ENCODE measurements around the gene TBC1D21.

DNA sequence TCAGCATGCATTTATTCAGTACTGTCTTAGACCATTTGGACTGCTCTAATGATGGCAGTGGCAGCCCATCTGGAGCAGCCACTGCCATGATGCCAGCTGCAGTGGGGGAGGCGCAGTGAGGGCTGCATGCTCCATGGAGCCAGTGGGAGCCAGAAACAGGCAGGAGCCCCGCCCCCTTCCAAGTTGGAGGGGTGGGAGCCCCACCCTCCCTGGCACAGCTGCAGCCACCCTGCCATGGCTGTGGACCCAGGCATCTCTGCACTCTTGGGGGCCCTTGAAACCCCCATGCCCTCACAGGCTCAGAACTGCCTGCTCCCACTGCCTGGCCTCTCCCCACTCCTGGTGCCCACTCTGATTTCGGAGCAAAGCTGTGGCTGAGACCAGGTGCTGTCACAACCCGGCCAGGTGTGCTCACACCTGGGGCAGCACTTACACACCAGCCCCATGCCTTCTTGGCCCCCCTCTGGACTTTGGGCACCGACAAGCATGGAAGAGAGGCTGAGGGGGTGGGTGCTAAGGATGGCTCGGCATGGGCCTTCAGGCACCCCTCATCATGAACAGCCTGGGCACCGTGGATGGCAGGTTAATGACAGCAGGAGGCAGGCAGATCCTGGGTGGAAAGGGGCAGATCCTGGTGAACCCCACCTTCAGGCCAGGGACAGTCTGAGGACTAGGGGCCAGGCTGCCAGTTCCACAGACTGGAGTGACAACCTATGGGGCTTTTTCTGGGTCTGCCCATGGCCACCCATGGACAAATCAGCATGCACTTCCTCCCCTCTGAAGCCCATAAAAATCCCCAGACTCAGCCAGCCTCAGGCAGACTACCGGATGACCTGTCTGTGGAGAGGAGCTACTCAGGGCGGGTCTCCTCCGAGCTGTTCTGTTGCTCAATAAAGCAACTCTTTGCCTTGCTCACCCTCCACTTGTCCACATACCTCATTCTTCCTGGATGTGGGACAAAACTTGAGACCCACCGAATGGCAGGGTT lies 18.3 kb downstream of the TBC1D21 start:
- TF ChIP-seq, protein P1, sequence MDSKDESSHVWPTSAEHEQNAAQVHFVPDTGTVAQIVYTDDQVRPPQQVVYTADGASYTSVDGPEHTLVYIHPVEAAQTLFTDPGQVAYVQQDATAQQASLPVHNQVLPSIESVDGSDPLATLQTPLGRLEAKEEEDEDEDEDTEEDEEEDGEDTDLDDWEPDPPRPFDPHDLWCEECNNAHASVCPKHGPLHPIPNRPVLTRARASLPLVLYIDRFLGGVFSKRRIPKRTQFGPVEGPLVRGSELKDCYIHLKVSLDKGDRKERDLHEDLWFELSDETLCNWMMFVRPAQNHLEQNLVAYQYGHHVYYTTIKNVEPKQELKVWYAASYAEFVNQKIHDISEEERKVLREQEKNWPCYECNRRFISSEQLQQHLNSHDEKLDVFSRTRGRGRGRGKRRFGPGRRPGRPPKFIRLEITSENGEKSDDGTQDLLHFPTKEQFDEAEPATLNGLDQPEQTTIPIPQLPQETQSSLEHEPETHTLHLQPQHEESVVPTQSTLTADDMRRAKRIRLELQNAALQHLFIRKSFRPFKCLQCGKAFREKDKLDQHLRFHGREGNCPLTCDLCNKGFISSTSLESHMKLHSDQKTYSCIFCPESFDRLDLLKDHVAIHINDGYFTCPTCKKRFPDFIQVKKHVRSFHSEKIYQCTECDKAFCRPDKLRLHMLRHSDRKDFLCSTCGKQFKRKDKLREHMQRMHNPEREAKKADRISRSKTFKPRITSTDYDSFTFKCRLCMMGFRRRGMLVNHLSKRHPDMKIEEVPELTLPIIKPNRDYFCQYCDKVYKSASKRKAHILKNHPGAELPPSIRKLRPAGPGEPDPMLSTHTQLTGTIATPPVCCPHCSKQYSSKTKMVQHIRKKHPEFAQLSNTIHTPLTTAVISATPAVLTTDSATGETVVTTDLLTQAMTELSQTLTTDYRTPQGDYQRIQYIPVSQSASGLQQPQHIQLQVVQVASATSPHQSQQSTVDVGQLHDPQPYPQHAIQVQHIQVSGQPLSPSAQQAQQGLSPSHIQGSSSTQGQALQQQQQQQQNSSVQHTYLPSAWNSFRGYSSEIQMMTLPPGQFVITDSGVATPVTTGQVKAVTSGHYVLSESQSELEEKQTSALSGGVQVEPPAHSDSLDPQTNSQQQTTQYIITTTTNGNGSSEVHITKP (tag by site-specific recombination; IDR thresholded peaks at IDR 0.05) = no peak
- TF ChIP-seq, protein P2, sequence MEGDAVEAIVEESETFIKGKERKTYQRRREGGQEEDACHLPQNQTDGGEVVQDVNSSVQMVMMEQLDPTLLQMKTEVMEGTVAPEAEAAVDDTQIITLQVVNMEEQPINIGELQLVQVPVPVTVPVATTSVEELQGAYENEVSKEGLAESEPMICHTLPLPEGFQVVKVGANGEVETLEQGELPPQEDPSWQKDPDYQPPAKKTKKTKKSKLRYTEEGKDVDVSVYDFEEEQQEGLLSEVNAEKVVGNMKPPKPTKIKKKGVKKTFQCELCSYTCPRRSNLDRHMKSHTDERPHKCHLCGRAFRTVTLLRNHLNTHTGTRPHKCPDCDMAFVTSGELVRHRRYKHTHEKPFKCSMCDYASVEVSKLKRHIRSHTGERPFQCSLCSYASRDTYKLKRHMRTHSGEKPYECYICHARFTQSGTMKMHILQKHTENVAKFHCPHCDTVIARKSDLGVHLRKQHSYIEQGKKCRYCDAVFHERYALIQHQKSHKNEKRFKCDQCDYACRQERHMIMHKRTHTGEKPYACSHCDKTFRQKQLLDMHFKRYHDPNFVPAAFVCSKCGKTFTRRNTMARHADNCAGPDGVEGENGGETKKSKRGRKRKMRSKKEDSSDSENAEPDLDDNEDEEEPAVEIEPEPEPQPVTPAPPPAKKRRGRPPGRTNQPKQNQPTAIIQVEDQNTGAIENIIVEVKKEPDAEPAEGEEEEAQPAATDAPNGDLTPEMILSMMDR (tag by site-specific recombination; IDR thresholded peaks at IDR 0.05) = no peak
- TF ChIP-seq, protein P3, sequence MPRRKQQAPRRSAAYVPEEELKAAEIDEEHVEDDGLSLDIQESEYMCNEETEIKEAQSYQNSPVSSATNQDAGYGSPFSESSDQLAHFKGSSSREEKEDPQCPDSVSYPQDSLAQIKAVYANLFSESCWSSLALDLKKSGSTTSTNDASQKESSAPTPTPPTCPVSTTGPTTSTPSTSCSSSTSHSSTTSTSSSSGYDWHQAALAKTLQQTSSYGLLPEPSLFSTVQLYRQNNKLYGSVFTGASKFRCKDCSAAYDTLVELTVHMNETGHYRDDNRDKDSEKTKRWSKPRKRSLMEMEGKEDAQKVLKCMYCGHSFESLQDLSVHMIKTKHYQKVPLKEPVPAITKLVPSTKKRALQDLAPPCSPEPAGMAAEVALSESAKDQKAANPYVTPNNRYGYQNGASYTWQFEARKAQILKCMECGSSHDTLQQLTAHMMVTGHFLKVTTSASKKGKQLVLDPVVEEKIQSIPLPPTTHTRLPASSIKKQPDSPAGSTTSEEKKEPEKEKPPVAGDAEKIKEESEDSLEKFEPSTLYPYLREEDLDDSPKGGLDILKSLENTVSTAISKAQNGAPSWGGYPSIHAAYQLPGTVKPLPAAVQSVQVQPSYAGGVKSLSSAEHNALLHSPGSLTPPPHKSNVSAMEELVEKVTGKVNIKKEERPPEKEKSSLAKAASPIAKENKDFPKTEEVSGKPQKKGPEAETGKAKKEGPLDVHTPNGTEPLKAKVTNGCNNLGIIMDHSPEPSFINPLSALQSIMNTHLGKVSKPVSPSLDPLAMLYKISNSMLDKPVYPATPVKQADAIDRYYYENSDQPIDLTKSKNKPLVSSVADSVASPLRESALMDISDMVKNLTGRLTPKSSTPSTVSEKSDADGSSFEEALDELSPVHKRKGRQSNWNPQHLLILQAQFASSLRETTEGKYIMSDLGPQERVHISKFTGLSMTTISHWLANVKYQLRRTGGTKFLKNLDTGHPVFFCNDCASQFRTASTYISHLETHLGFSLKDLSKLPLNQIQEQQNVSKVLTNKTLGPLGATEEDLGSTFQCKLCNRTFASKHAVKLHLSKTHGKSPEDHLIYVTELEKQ (tag by site-specific recombination; IDR thresholded peaks at IDR 0.05; ENCODE audit: borderline replicate concordance) = no peak
- TF ChIP-seq KLF9 (tag by site-specific recombination; IDR thresholded peaks at IDR 0.05; ENCODE audit: low read depth) (no peak), ZNF274 (IDR thresholded peaks at IDR 0.05; ENCODE audit: low read length) (no peak), ZNF274 (tag by site-specific recombination; IDR thresholded peaks at IDR 0.05; ENCODE audit: borderline replicate concordance) (no peak), ZNF658 (tag by site-specific recombination; IDR thresholded peaks at IDR 0.05) (no peak)
- TF ChIP-seq, protein P4, sequence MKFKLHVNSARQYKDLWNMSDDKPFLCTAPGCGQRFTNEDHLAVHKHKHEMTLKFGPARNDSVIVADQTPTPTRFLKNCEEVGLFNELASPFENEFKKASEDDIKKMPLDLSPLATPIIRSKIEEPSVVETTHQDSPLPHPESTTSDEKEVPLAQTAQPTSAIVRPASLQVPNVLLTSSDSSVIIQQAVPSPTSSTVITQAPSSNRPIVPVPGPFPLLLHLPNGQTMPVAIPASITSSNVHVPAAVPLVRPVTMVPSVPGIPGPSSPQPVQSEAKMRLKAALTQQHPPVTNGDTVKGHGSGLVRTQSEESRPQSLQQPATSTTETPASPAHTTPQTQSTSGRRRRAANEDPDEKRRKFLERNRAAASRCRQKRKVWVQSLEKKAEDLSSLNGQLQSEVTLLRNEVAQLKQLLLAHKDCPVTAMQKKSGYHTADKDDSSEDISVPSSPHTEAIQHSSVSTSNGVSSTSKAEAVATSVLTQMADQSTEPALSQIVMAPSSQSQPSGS (tag by site-specific recombination; IDR thresholded peaks at IDR 0.05; ENCODE audit: low read depth) = no peak
- TF ChIP-seq, protein P5, sequence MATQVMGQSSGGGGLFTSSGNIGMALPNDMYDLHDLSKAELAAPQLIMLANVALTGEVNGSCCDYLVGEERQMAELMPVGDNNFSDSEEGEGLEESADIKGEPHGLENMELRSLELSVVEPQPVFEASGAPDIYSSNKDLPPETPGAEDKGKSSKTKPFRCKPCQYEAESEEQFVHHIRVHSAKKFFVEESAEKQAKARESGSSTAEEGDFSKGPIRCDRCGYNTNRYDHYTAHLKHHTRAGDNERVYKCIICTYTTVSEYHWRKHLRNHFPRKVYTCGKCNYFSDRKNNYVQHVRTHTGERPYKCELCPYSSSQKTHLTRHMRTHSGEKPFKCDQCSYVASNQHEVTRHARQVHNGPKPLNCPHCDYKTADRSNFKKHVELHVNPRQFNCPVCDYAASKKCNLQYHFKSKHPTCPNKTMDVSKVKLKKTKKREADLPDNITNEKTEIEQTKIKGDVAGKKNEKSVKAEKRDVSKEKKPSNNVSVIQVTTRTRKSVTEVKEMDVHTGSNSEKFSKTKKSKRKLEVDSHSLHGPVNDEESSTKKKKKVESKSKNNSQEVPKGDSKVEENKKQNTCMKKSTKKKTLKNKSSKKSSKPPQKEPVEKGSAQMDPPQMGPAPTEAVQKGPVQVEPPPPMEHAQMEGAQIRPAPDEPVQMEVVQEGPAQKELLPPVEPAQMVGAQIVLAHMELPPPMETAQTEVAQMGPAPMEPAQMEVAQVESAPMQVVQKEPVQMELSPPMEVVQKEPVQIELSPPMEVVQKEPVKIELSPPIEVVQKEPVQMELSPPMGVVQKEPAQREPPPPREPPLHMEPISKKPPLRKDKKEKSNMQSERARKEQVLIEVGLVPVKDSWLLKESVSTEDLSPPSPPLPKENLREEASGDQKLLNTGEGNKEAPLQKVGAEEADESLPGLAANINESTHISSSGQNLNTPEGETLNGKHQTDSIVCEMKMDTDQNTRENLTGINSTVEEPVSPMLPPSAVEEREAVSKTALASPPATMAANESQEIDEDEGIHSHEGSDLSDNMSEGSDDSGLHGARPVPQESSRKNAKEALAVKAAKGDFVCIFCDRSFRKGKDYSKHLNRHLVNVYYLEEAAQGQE (tag by site-specific recombination; IDR thresholded peaks at IDR 0.05) = no peak

Measured in HEK293 (cell line).